Muscle of leg (tissue), 11 donors: Measurements from ENCODE around the gene UST. TPM values are rescaled to one million over a fixed set of nuclear protein-coding genes. Genes with fewer than 3 reads are reported as not detected.
"Not testable (repeated sequence)": the region's sequence is repeated elsewhere in the genome, so short reads cannot be mapped to it uniquely, and the experiment has no call there.

Experiments
- DNase-seq: peaks from one replicate; pipeline ENCODE4 v3.0.0; 2013
- H3K27ac ChIP-seq: one replicate; pipeline ENCODE4 v1.5.1; 2013; ENCODE audit warnings: mild to moderate bottlenecking, low read length, control low read depth
- H3K27me3 ChIP-seq: one replicate; pipeline ENCODE4 v1.6.1; 2013; ENCODE audit warnings: low read length; ENCODE audit not compliant: control insufficient read depth, insufficient read depth
- H3K36me3 ChIP-seq: one replicate; pipeline ENCODE4 v1.6.1; 2013; ENCODE audit warnings: low read length; ENCODE audit not compliant: control insufficient read depth, insufficient read depth
- H3K4me1 ChIP-seq: one replicate; pipeline ENCODE4 v1.6.1; 2013; ENCODE audit warnings: low read length; ENCODE audit not compliant: control insufficient read depth, insufficient read depth
- H3K4me3 ChIP-seq: one replicate; pipeline ENCODE4 v1.5.1; 2013; ENCODE audit warnings: low read length, control low read depth
- H3K9me3 ChIP-seq: replicated peaks from 2 replicates; pipeline ENCODE4 v1.6.1; 2013; ENCODE audit warnings: low read depth, low read length; ENCODE audit not compliant: control insufficient read depth
- WGBS: methylation state at CpG from one replicate; pipeline ENCODE4 v1.1.5; 2013; ENCODE audit warnings: missing lambda C conversion rate; ENCODE audit not compliant: insufficient coverage; 5-methylcytosine and 5-hydroxymethylcytosine counted together
- polyA plus RNA-seq, 8 donors: library from polyadenylated mRNA; unstranded; fragments of 120-200 nt; gene quantifications; one replicate each; pipeline versions ENCODE4 v1.2.1 to v1.2.3, GENCODE V29; 2013; ENCODE audit warnings: inconsistent platforms in 1 of 8, low replicate concordance in 1 of 8; ENCODE audit not compliant: insufficient read length in 8 of 8, insufficient read depth in 1 of 8
- total RNA-seq: library from RNA; stranded (reverse); fragments of 120-200 nt; gene quantifications from one replicate; pipeline ENCODE4 v1.2.4, GENCODE V29; 2013

UST gene
- total and polyA plus RNA-seq, 9 donors = 5.0 to 15.6 (median 9.3) TPM

- no peaks in the 10 kb centered on the region for H3K36me3 ChIP-seq
- peaks cover 9% of the 10 kb centered on the region for H3K9me3 ChIP-seq
- no peaks in the 10 kb centered on the region for H3K27me3 ChIP-seq
- H3K4me3 ChIP-seq = no peak overlapping the region
- peaks cover 4% of the 10 kb centered on the region for H3K4me1 ChIP-seq
- WGBS = no CpG with 5 or more reads among the region's 1 CpG
- DNase-seq = peak; percentile 21
- H3K27ac ChIP-seq = no peak overlapping the region
Observed at GRCh38 chr6:149095842-149096241, 349.0 kb downstream of the UST start.

GRCh38 chr6:149097794-149098193, 351.0 kb downstream of the UST start:
- Histone ChIP-seq H3K27me3 (no peaks in the 10 kb centered on the region), H3K4me3 (no peak overlapping the region)
- WGBS = no CpG with 5 or more reads among the region's 2 CpGs

GRCh38 chr6:149098700-149099276, 352.0 kb downstream of the UST start:
- Histone ChIP-seq H3K27me3 (no peaks in the 10 kb centered on the region), H3K4me1 (peaks cover 3% of the 10 kb centered on the region), H3K27ac (no peak overlapping the region), H3K36me3 (no peaks in the 10 kb centered on the region), H3K4me3 (no peak overlapping the region), H3K9me3 (peaks cover 9% of the 10 kb centered on the region)
- DNase-seq = no peak
- WGBS = 100% methylated on average over 1 of the region's 4 CpGs

More at GRCh38 chr6:149097794-149098193, 351.0 kb downstream of the UST start:
- DNase-seq = no peak
- H3K36me3 ChIP-seq = no peaks in the 10 kb centered on the region
- peaks cover 4% of the 10 kb centered on the region for H3K4me1 ChIP-seq
- H3K27ac ChIP-seq = no peak overlapping the region
- H3K9me3 ChIP-seq = peaks cover 9% of the 10 kb centered on the region

GRCh38 chr6:149102324-149102723, 355.5 kb downstream of the UST start:
- H3K27me3 ChIP-seq = no peaks in the 10 kb centered on the region
- H3K36me3 ChIP-seq = no peaks in the 10 kb centered on the region
- H3K4me1 ChIP-seq = no peaks in the 10 kb centered on the region
- no peak for DNase-seq
- no peak overlapping the region for H3K4me3 ChIP-seq
- no peak overlapping the region for H3K27ac ChIP-seq
- H3K9me3 ChIP-seq = peaks cover 9% of the 10 kb centered on the region

DNA sequence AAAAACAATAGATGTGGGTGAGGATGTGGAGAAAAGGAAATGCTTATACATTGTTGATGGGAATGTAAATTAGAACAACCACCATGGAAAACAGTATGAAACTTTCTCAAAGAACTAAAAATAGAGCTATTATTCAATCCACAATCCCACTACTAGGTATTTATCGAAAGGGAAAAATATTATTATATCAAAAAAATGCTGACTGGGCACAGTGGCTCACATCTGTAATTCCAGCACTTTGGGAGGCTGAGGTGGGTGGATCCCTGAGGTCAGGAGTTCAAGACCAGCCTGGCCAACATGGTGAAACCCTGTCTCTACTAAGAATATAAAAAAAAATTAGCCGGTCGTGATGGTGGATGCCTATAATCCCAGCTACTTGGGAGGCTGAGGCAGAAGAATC, 357.1 kb downstream of the UST start:
- H3K4me1 ChIP-seq = peaks cover 14% of the 10 kb centered on the region
- not testable (repeated sequence) for DNase-seq, H3K4me3 ChIP-seq, H3K27ac ChIP-seq, H3K9me3 ChIP-seq, H3K27me3 ChIP-seq, H3K36me3 ChIP-seq
- WGBS = no CpG with 5 or more reads among the region's 3 CpGs

- Histone ChIP-seq H3K36me3 (no peaks in the 10 kb centered on the region), H3K27me3 (no peaks in the 10 kb centered on the region), H3K4me1 (peaks cover 14% of the 10 kb centered on the region), H3K9me3 (no peaks in the 10 kb centered on the region), H3K4me3 (no peak overlapping the region), H3K27ac (peak overlapping the region; percentile 76)
- peak; percentile 13 for DNase-seq
- 100% methylated on average over 1 of the region's 5 CpGs for WGBS
Observed at GRCh38 chr6:149107520-149107919, 360.7 kb downstream of the UST start.

DNA sequence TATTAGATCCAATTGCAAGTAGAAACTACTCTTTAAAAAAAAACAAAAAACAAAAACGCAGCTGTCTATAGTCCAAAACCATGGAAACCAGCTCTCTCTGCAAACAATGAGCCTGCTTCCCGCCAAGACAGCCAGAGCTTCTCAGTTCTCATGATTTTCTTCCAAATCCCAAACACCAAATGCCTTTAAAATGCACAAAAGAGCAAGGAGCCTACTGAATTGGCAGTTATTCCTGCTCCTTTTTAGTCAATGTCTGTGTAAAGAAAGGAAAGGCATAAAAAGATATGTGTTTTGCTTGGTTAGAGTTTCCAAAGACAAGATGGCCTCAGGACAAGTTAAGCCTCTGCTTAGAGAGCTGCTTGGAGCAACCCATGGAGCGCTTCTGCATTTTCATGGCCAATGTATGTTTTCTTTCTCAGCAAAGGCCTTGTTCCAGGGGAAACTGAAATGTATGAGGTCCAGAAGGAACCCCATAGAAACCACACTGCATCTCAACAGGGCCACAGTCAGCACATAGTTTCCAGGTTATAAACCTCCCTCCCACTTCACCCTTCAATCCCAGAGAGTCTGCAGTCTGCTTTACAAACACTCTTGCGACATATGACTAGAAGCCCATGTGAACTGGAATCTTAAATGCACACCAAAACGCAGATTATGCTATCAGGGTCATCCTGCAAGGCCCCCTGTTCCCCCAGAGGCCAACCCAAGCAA, 361.4 kb downstream of the UST start:
- DNase-seq = peak; percentile 95
- peaks cover 14% of the 10 kb centered on the region for H3K4me1 ChIP-seq
- WGBS = 67% methylated on average over 3 of the region's 5 CpGs
- no peaks in the 10 kb centered on the region for H3K27me3 ChIP-seq
- no peaks in the 10 kb centered on the region for H3K36me3 ChIP-seq
- H3K4me3 ChIP-seq = no peak overlapping the region
- H3K27ac ChIP-seq = peak overlapping the region; percentile 92
- H3K9me3 ChIP-seq = no peaks in the 10 kb centered on the region

DNA sequence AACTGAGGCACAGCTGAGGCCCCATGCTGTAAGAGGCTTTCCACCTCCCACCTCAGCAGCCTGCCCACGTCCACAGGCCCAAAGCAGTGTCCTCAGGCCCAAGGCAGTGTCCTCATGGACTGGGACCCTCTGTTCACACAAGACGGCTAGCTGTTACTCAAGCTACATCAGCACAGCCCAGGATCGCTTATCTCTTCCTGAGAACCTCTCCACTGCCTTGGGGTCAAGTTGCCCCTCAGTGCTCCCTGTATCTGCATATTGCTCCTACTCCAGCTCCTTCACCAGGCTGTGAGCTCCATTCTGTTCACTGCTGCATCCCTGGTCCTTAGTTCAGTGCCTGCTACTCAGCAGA, 361.9 kb downstream of the UST start:
- no peak for DNase-seq
- 87% methylated on average over 3 of the region's 3 CpGs for WGBS
- Histone ChIP-seq H3K27ac (peak overlapping the region; percentile 92), H3K27me3 (no peaks in the 10 kb centered on the region), H3K4me1 (peaks cover 14% of the 10 kb centered on the region), H3K36me3 (no peaks in the 10 kb centered on the region), H3K9me3 (no peaks in the 10 kb centered on the region), H3K4me3 (no peak overlapping the region)

GRCh38 chr6:149109397-149110070, 362.7 kb downstream of the UST start:
- Histone ChIP-seq H3K4me1 (peaks cover 15% of the 10 kb centered on the region), H3K27ac (no peak overlapping the region), H3K9me3 (no peaks in the 10 kb centered on the region), H3K36me3 (no peaks in the 10 kb centered on the region), H3K4me3 (no peak overlapping the region), H3K27me3 (no peaks in the 10 kb centered on the region)
- no peak for DNase-seq
- 80% methylated on average over 1 of the region's 5 CpGs for WGBS

- Histone ChIP-seq H3K36me3 (no peaks in the 10 kb centered on the region), H3K27me3 (no peaks in the 10 kb centered on the region), H3K4me3 (no peak overlapping the region), H3K27ac (no peak overlapping the region), H3K4me1 (peaks cover 15% of the 10 kb centered on the region), H3K9me3 (no peaks in the 10 kb centered on the region)
- no peak for DNase-seq
- WGBS = no CpG with 5 or more reads among the region's 2 CpGs
Observed at GRCh38 chr6:149111556-149112115, 364.8 kb downstream of the UST start.
